Caco-2 (cell line): ENCODE results near the gene GALNTL6. TPM values are rescaled to one million over a fixed set of nuclear protein-coding genes. Genes with fewer than 3 reads are reported as not detected.

Source experiments
- Bru-seq: library from RNA; stranded (reverse); fragments of 400-500 nt; gene quantifications from one replicate; lab custom pipeline; 2021; lab: Mats Ljungman, UMichigan
- BruChase-seq, 2 experiments: library from RNA; stranded (reverse); fragments of 400-500 nt; gene quantifications; one replicate each; lab custom pipeline; 2021; lab: Mats Ljungman, UMichigan
- BruUV-seq: library from RNA; stranded (reverse); fragments of 400-500 nt; replicated peaks from 2 replicates; lab custom pipeline; 2021; lab: Mats Ljungman, UMichigan
- CTCF ChIA-PET: fragments of 300-600 bp; sonication (Branson Sonifier 250); formaldehyde crosslinking; loops from one replicate; lab custom pipeline; 2022; ENCODE audit warnings: antibody characterized with exemption; lab: Charles Lee
- POLR2A ChIA-PET: fragments of 300-600 bp; sonication (Branson Sonifier 250); formaldehyde crosslinking; loops from one replicate; lab custom pipeline; 2022; ENCODE audit warnings: antibody characterized with exemption; lab: Charles Lee
- DNase-seq, 2 experiments: peaks; one replicate each; pipeline versions ENCODE4 v3.0.0 to v3.0.0-alpha.2; 2020 to 2022
- H3K27me3 ChIP-seq: replicated peaks from 2 replicates; pipeline ENCODE4 v1.6.0; 2011; ENCODE audit warnings: low read length; ENCODE audit not compliant: control insufficient read depth, insufficient read depth
- H3K36me3 ChIP-seq: 2 replicates; pipeline ENCODE4 v1.5.1; 2011; ENCODE audit warnings: low read length; ENCODE audit not compliant: control insufficient read depth, insufficient read depth
- H3K4me1 ChIP-seq: fragments of 250-450 bp; sonication (Bioruptor Pico); 2 replicates; pipeline ENCODE4 v1.5.1; 2020; ENCODE audit warnings: mild to moderate bottlenecking
- H3K4me3 ChIP-seq: 2 replicates; pipeline ENCODE4 v1.5.1; 2011; ENCODE audit warnings: low read depth, mild to moderate bottlenecking, control low read depth, low read length
- H3K9me3 ChIP-seq: fragments of 250-450 bp; sonication (Bioruptor Pico); 2 replicates; pipeline ENCODE4 v1.5.1; 2020; ENCODE audit warnings: mild to moderate bottlenecking, moderate library complexity
- H3K27ac Mint-ChIP-seq: one replicate; pipeline ENCODE4 v1.8.0; 2022; ENCODE audit warnings: mixed read lengths; ENCODE audit not compliant: unreplicated experiment
- H3K27me3 Mint-ChIP-seq: one replicate; pipeline ENCODE4 v1.8.0; 2022; ENCODE audit warnings: mixed read lengths; ENCODE audit not compliant: insufficient read depth, unreplicated experiment
- H3K36me3 Mint-ChIP-seq: one replicate; pipeline ENCODE4 v1.8.0; 2022; ENCODE audit warnings: mild to moderate bottlenecking, mixed read lengths; ENCODE audit not compliant: insufficient read depth, unreplicated experiment
- H3K4me1 Mint-ChIP-seq: one replicate; pipeline ENCODE4 v1.8.0; 2022; ENCODE audit warnings: low read depth, mixed read lengths; ENCODE audit not compliant: unreplicated experiment
- H3K4me3 Mint-ChIP-seq: one replicate; pipeline ENCODE4 v1.8.0; 2022; ENCODE audit warnings: mild to moderate bottlenecking, moderate library complexity, mixed read lengths; ENCODE audit not compliant: unreplicated experiment
- H3K9me3 Mint-ChIP-seq: one replicate; pipeline ENCODE4 v1.8.0; 2022; ENCODE audit warnings: mixed read lengths; ENCODE audit not compliant: unreplicated experiment
- intact Hi-C: fragments of 100-400 bp; cut with micrococcal nuclease; formaldehyde crosslinking; loops from one replicate; pipeline ENCODE4 v1.10.0; 2022; ENCODE audit not compliant: unreplicated experiment
- long read RNA-seq: library from polyadenylated mRNA; stranded (forward); transcript quantifications from one replicate; pipeline ENCODE4 v2.0.0, GENCODE V29; 2022
- total RNA-seq: library from RNA; stranded (reverse); gene quantifications from 2 replicates; pipeline ENCODE4 v1.2.3, GENCODE V29; 2022
- TF ChIP-seq, protein P1 (sequence below), 2 experiments: fragments of 200-600 bp in 1 of 2; IDR thresholded peaks; 1 replicate in 1 of 2; 2 replicates in 1 of 2; pipeline versions ENCODE4 v1.5.1 to v1.8.0; 2011 to 2022; ENCODE audit warnings: antibody characterized with exemption in 1 of 2, control low read depth in 1 of 2, inconsistent platforms in 1 of 2, low read depth in 1 of 2, low read length in 1 of 2, mild to moderate bottlenecking in 1 of 2, moderate library complexity in 1 of 2; ENCODE audit not compliant: insufficient read depth in 1 of 2, severe bottlenecking in 1 of 2, unreplicated experiment in 1 of 2

GALNTL6 gene
- total RNA-seq (not detected in 2 replicates), Bru-seq, nascent RNA (percentile 1 among the genes with signal in this experiment), BruChase-seq, experiment 1, labeled RNA remaining after a 2-hour chase (percentile 1 among the genes with signal in this experiment), BruChase-seq, experiment 2, labeled RNA remaining after a 6-hour chase (percentile 1 among the genes with signal in this experiment)
- long read RNA-seq = 0 reads

DNA sequence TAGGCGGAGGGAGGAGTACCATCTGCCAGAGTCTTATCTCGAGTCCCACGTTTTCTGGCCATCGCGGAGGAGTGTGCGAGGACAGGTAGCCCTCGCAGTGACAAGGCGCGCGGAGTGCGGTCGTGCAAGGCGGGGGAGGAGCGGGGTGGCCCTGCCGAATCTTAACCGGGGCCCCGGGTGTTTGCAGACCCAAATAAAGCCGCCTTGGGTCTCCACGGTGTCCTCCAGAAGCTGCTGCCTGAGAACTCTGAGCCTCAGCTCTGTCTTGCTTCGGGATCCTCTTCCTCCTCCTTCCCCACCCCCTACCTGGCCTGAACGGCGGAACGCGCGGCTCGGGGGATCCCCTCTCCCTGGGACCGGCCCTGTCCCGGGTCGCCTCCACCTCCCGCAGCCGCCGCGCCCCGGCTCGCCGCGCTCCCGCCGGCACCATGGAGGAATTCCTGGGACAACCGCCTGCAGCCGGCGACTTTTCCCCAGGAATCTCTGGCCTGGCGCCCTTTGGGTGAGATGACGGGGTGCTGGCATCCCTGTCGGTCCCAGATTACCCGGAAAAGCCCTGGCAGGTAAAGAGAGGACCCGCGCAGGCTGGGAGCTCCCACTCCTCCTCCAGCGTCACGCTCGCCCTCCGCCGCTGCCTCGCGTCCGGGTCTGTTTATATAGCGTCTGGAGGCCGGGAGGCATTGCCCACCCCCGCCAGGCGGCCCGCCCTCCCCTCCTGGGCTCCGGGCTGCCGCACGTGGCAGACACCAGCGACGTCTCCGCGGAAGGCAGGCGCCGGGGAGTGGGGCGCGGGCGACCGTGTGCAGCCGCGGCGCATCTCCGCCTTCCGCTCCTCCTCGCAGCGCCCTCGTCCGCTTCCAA, at the start of gene GALNTL6:
Gene GALNTL6 (plus strand): TSS at position 740 of the 861 bp plus-strand sequence.
- Mint-ChIP-seq H3K27ac (no peak within 1 kb of the TSS), H3K27me3 (peaks cover 3% of the 10 kb centered on the region), H3K4me1 (no peaks in the 10 kb centered on the region), H3K9me3 (no peaks in the 10 kb centered on the region), H3K36me3 (no peaks in the 10 kb centered on the region), H3K4me3 (no peak within 1 kb of the TSS)
- H3K36me3 ChIP-seq = no peaks in the 10 kb centered on the region
- no peaks in the 10 kb centered on the region for H3K27me3 ChIP-seq
- no peaks in the 10 kb centered on the region for H3K4me1 ChIP-seq
- H3K4me3 ChIP-seq = no peak within 1 kb of the TSS
- BruUV-seq = no TSS peak
- ChIA-PET POLR2A (no interaction called here), CTCF (no interaction called here)
- TF ChIP-seq, protein P1, sequence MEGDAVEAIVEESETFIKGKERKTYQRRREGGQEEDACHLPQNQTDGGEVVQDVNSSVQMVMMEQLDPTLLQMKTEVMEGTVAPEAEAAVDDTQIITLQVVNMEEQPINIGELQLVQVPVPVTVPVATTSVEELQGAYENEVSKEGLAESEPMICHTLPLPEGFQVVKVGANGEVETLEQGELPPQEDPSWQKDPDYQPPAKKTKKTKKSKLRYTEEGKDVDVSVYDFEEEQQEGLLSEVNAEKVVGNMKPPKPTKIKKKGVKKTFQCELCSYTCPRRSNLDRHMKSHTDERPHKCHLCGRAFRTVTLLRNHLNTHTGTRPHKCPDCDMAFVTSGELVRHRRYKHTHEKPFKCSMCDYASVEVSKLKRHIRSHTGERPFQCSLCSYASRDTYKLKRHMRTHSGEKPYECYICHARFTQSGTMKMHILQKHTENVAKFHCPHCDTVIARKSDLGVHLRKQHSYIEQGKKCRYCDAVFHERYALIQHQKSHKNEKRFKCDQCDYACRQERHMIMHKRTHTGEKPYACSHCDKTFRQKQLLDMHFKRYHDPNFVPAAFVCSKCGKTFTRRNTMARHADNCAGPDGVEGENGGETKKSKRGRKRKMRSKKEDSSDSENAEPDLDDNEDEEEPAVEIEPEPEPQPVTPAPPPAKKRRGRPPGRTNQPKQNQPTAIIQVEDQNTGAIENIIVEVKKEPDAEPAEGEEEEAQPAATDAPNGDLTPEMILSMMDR (IDR thresholded peaks at IDR 0.05; ENCODE audit: insufficient read depth in 1 of 2, low read depth in 1 of 2, low read length in 1 of 2, severe bottlenecking in 1 of 2, unreplicated experiment in 1 of 2) = no peak
- no peak for DNase-seq
- intact Hi-C loops = no loop called here
- H3K9me3 ChIP-seq = no peaks in the 10 kb centered on the region

DNA sequence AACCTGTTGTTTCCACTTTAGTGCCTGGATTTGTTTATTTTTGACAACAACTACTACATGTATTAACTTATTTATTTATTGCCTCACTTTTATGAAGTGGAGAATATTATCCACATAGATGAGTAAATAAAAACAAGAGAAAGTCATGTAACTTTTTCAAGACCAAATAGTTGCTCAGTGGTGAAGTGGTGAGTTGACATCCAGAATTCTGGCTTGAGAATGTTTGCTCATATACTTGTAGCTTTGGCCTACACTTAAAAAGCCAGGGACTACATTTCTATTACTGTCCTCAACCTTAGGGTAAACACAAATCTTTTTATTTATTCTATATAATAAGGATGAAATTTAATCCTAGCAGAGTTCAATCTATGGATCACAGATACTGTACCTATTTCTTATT, 47.7 kb upstream of the GALNTL6 start:
- H3K4me1 Mint-ChIP-seq = no peaks in the 10 kb centered on the region
- H3K9me3 ChIP-seq = no peaks in the 10 kb centered on the region
- H3K27ac Mint-ChIP-seq = no peak overlapping the region
- peaks cover 7% of the 10 kb centered on the region for H3K27me3 Mint-ChIP-seq
- intact Hi-C loops = no loop called here
- H3K4me3 ChIP-seq = no peak overlapping the region
- TF ChIP-seq, protein P1 (IDR thresholded peaks at IDR 0.05; ENCODE audit: insufficient read depth in 1 of 2, low read depth in 1 of 2, low read length in 1 of 2, severe bottlenecking in 1 of 2, unreplicated experiment in 1 of 2) = no peak
- H3K36me3 ChIP-seq = no peaks in the 10 kb centered on the region
- no peak overlapping the region for H3K4me3 Mint-ChIP-seq
- no peaks in the 10 kb centered on the region for H3K36me3 Mint-ChIP-seq
- BruUV-seq = no TSS peak
- no peak for DNase-seq
- H3K4me1 ChIP-seq = no peaks in the 10 kb centered on the region
- H3K9me3 Mint-ChIP-seq = no peaks in the 10 kb centered on the region
- ChIA-PET CTCF (no interaction called here), POLR2A (no interaction called here)
- H3K27me3 ChIP-seq = no peaks in the 10 kb centered on the region

DNA sequence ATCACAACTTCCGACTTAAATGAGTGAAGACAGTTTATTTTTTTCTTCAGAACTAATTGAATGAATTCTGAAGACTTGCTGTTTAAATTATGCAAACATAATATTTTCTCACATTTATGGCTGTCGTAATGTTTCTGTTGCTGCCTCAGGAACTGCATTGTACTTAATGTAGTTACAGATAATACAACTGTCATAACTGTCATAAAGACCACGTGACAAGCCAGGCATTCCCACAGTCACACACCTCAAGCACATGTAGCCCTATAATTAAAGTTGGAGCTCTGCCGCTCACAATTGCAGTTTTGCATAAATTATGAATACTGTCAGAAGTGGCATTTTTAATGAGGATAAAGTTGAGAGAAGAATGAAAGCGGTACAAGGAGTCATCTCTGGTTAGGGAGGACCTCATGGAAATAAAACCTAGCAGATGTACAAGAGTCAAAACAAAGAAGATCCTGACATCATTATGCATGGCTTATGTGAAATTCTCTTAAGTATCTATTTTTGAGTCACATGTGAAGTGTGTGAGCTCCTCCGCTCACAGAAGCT, 38.5 kb upstream of the GALNTL6 start:
- intact Hi-C loops = no loop called here
- H3K4me1 ChIP-seq = no peaks in the 10 kb centered on the region
- POLR2A ChIA-PET = no interaction called here
- no peak overlapping the region for H3K4me3 Mint-ChIP-seq
- CTCF ChIA-PET = no interaction called here
- no peaks in the 10 kb centered on the region for H3K27me3 ChIP-seq
- no peaks in the 10 kb centered on the region for H3K36me3 ChIP-seq
- no peaks in the 10 kb centered on the region for H3K9me3 ChIP-seq
- no peaks in the 10 kb centered on the region for H3K9me3 Mint-ChIP-seq
- DNase-seq = no peak
- TF ChIP-seq, protein P1 (IDR thresholded peaks at IDR 0.05; ENCODE audit: insufficient read depth in 1 of 2, low read depth in 1 of 2, low read length in 1 of 2, severe bottlenecking in 1 of 2, unreplicated experiment in 1 of 2) = no peak
- peaks cover 2% of the 10 kb centered on the region for H3K27me3 Mint-ChIP-seq
- H3K36me3 Mint-ChIP-seq = no peaks in the 10 kb centered on the region
- no peak overlapping the region for H3K4me3 ChIP-seq
- no peaks in the 10 kb centered on the region for H3K4me1 Mint-ChIP-seq
- no peak overlapping the region for H3K27ac Mint-ChIP-seq
- no TSS peak for BruUV-seq
